Testis (tissue), 3 donors: ENCODE measurements around the gene C5. TPM values are rescaled to one million over a fixed set of nuclear protein-coding genes. Genes with fewer than 3 reads are reported as not detected.
A peak's percentile ranks its signal among the peaks of the same experiment; 100 is the strongest.

ENCODE experiments used
- DNase-seq: peaks from one replicate; pipeline ENCODE4 v3.0.0-alpha.2; 2019
- H3K27ac ChIP-seq, 2 donors: fragments of 200-600 bp; sonication (generic); one replicate each; pipeline ENCODE4 v1.5.1; 2019
- H3K27me3 ChIP-seq: fragments of 200-600 bp; sonication (generic); one replicate; pipeline ENCODE4 v1.5.1; 2019
- H3K36me3 ChIP-seq: fragments of 200-600 bp; sonication (generic); one replicate; pipeline ENCODE4 v1.5.1; 2017; ENCODE audit warnings: low read depth; ENCODE audit errors: missing control alignments
- H3K4me1 ChIP-seq: fragments of 200-600 bp; sonication (generic); one replicate; pipeline ENCODE4 v1.5.1; 2019
- H3K4me3 ChIP-seq, 2 donors: fragments of 200-600 bp; sonication (generic); one replicate each; pipeline ENCODE4 v1.5.1; 2017 to 2019
- H3K9me3 ChIP-seq: fragments of 200-600 bp; sonication (generic); one replicate; pipeline ENCODE4 v1.5.1; 2017
- POLR2A ChIP-seq: fragments of 450-650 bp; IDR thresholded peaks from one replicate; pipeline ENCODE4 v1.6.1; 2017; ENCODE audit warnings: antibody characterized with exemption, mild to moderate bottlenecking, moderate library complexity
- WGBS, 2 donors: methylation state at CpG; one replicate each; pipeline ENCODE4 v1.1.5; 2018; 5-methylcytosine and 5-hydroxymethylcytosine counted together
- intact Hi-C: fragments of 100-400 bp; cut with DNase I; formaldehyde crosslinking; loops from one replicate; pipeline ENCODE4 v1.15.1; 2023; ENCODE audit warnings: low total_unique reads
- polyA plus RNA-seq: library from polyadenylated mRNA; stranded (reverse); fragments of 350-450 nt; fragmentation: Illumina TruSeq; extraction: RNeasy Lipid Tissue Mini Kit (QIAGEN cat#74804); gene quantifications from one replicate; pipeline ENCODE4 v1.2.3, GENCODE V29; 2014; ENCODE audit warnings: low read depth, low replicate concordance; ENCODE audit not compliant: insufficient read depth
- total RNA-seq, 2 donors: library from RNA; depleted of rRNA; stranded (reverse); fragments of >200 nt; gene quantifications; one replicate each; pipeline ENCODE4 v1.2.3, GENCODE V29; 2016
- TF ChIP-seq, protein P1 (sequence below), 3 experiments: fragments of 450-650 bp in 2 of 3; fragments of 200-600 bp in 1 of 3; sonication (generic) in 1 of 3; IDR thresholded peaks; one replicate each; pipeline ENCODE4 v1.5.1; 2016 to 2019; ENCODE audit warnings: antibody characterized with exemption in 3 of 3, mild to moderate bottlenecking in 2 of 3, moderate library complexity in 1 of 3

The C5 gene
- total and polyA plus RNA-seq, 3 donors from 2014 or later, result 3.2 to 8.0 (median 5.1) TPM

DNA sequence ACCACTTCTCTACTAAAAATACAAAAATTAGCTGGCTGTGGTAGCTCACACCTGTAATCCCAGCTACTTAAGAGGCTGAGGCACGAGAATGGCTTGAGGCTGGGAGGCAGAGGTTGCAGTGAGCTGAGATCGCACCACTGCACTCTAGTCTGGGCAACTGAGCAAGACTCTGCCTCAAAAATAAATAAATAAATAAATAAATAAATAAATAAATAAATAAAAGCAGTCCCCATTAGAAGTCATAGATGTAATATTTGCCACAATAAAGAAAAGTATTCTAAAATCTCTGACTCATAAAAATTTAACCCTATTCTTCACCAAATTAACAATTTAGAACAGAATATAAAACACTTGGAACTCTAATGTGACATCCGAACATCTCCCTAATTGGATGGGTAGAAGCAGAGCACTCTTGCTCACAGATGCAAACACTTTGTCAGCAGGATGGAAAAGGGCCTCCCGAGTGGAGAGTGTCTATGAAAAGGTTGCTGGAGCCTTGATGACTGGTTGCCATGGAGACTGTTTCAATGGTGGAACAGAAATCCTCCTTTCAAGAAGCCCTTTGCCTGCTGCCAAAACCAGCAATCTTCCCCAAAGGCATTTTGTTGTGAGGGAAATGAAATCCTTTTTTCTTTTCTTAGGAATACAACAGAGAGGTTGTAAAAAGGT lies 84.6 kb downstream of the C5 start:
- Histone ChIP-seq H3K9me3 (no peaks in the 10 kb centered on the region), H3K27ac (peak overlapping the region; percentile 79 to 84), H3K27me3 (no peaks in the 10 kb centered on the region), H3K4me1 (peaks cover 34% of the 10 kb centered on the region), H3K4me3 (no peak overlapping the region), H3K36me3 (no peaks in the 10 kb centered on the region)
- 43 to 59% methylated on average over 4 of the region's 4 CpGs for WGBS, 2 donors
- intact Hi-C loops, result no loop called here
- peak; percentile 59 for DNase-seq
- TF ChIP-seq, protein P1, sequence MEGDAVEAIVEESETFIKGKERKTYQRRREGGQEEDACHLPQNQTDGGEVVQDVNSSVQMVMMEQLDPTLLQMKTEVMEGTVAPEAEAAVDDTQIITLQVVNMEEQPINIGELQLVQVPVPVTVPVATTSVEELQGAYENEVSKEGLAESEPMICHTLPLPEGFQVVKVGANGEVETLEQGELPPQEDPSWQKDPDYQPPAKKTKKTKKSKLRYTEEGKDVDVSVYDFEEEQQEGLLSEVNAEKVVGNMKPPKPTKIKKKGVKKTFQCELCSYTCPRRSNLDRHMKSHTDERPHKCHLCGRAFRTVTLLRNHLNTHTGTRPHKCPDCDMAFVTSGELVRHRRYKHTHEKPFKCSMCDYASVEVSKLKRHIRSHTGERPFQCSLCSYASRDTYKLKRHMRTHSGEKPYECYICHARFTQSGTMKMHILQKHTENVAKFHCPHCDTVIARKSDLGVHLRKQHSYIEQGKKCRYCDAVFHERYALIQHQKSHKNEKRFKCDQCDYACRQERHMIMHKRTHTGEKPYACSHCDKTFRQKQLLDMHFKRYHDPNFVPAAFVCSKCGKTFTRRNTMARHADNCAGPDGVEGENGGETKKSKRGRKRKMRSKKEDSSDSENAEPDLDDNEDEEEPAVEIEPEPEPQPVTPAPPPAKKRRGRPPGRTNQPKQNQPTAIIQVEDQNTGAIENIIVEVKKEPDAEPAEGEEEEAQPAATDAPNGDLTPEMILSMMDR (IDR thresholded peaks at IDR 0.05), result no peak
- TF ChIP-seq POLR2A, result no peak

- Histone ChIP-seq H3K4me1 (peaks cover 29% of the 10 kb centered on the region), H3K27me3 (no peaks in the 10 kb centered on the region), H3K9me3 (no peaks in the 10 kb centered on the region), H3K27ac (no peak overlapping the region), H3K4me3 (no peak overlapping the region), H3K36me3 (no peaks in the 10 kb centered on the region)
- intact Hi-C loops, result no loop called here
- 96% methylated on average over 3 of the region's 3 CpGs for WGBS, 2 donors
- TF ChIP-seq, protein P1 (IDR thresholded peaks at IDR 0.05), result no peak
- TF ChIP-seq POLR2A, result no peak
- DNase-seq, result no peak
Observed at GRCh38 chr9:120961936-120962335, 88.1 kb downstream of the C5 start.

- Histone ChIP-seq H3K36me3 (no peaks in the 10 kb centered on the region), H3K4me1 (peaks cover 13% of the 10 kb centered on the region), H3K27ac (no peak overlapping the region), H3K4me3 (no peak overlapping the region), H3K27me3 (no peaks in the 10 kb centered on the region), H3K9me3 (no peaks in the 10 kb centered on the region)
- no peak for DNase-seq
- intact Hi-C loops, result no loop called here
- no peak for TF ChIP-seq POLR2A
- TF ChIP-seq, protein P1 (IDR thresholded peaks at IDR 0.05), result no peak
- 93 to 100% methylated on average over 1 of the region's 1 CpG for WGBS, 2 donors
Observed at GRCh38 chr9:120960001-120960400, 90.1 kb downstream of the C5 start.

- no peak overlapping the region for H3K4me3 ChIP-seq
- intact Hi-C loops, result no loop called here
- no peak for DNase-seq
- no peak overlapping the region for H3K27ac ChIP-seq
- H3K9me3 ChIP-seq, result no peaks in the 10 kb centered on the region
- TF ChIP-seq POLR2A, result no peak
- TF ChIP-seq, protein P1 (IDR thresholded peaks at IDR 0.05), result no peak
- 83 to 97% methylated on average over 3 of the region's 3 CpGs for WGBS, 2 donors
- H3K4me1 ChIP-seq, result peaks cover 9% of the 10 kb centered on the region
- no peaks in the 10 kb centered on the region for H3K27me3 ChIP-seq
- no peaks in the 10 kb centered on the region for H3K36me3 ChIP-seq
Observed at GRCh38 chr9:120956862-120957261, 93.2 kb downstream of the C5 start.

GRCh38 chr9:120951960-120952618 lies 98.0 kb downstream of the C5 start:
- Histone ChIP-seq H3K27me3 (no peaks in the 10 kb centered on the region), H3K4me1 (peaks cover 10% of the 10 kb centered on the region), H3K4me3 (no peak overlapping the region), H3K9me3 (no peaks in the 10 kb centered on the region), H3K36me3 (no peaks in the 10 kb centered on the region), H3K27ac (peak overlapping the region in 1 of 2 donors; percentile 74)
- intact Hi-C loops, result no loop called here
- DNase-seq, result no peak
- TF ChIP-seq, protein P1 (IDR thresholded peaks at IDR 0.05), result no peak
- TF ChIP-seq POLR2A, result no peak
- WGBS, 2 donors, result 72 to 79% methylated on average over 9 of the region's 9 CpGs
